SH-SY5Y (cell line): Measurements from ENCODE around the gene FAM169A.

ENCODE experiments used
- GATA2 ChIP-seq: IDR thresholded peaks from 2 replicates; pipeline ENCODE4 v1.6.1; 2011; ENCODE audit warnings: mild to moderate bottlenecking, low read depth, low read length
- GATA3 ChIP-seq: IDR thresholded peaks from 2 replicates; pipeline ENCODE4 v1.6.1; 2011; ENCODE audit warnings: low read depth, mild to moderate bottlenecking, low read length, moderate library complexity

GRCh38 chr5:74863726-74864125, 2.5 kb downstream of the FAM169A start:
- TF ChIP-seq GATA2 (no peak), GATA3 (no peak)
